ENCODE measurements around the gene ZNF688. TPM values are rescaled to one million over a fixed set of nuclear protein-coding genes. Genes with fewer than 3 reads are reported as not detected.

Gene ZNF688
- total RNA-seq, 1 experiment from 2014 or later, result 3.6 TPM

GRCh38 chr16:30609002-30609925 is 37.8 kb upstream of the ZNF688 start:
- H3K79me2 ChIP-seq (ENCODE audit: insufficient read depth, low read length), result peaks cover 16% of the 10 kb centered on the region
- RAD21 ChIA-PET (ENCODE audit: low non-redundant PET in 1 of 2, low total read pairs in 2 of 2, uncharacterized antibody in 2 of 2, unreplicated experiment in 2 of 2), result interaction anchor here (0.6 to 0.7 kb wide), 2 partner anchors 41 to 180 kb away, joined by 3 to 6 read pairs; partner anchors contain the start of gene DCTPP1 (in 1 of the 2)
- no peaks in the 10 kb centered on the region for H3K27me3 ChIP-seq (ENCODE audit: insufficient read depth, low read length)
- CTCF ChIA-PET, result interaction anchor here (1.2 to 1.4 kb wide), 4 partner anchors 11 to 199 kb away, joined by 3 to 11 read pairs (median 7); partner anchors contain the start of gene DCTPP1
- no peak overlapping the region for H2AFZ ChIP-seq (ENCODE audit: low read depth, low read length, poor library complexity, severe bottlenecking)
- H4K20me1 ChIP-seq (ENCODE audit: insufficient read depth), result no peaks in the 10 kb centered on the region
- H3K4me3 ChIP-seq (replicated peaks in 1 of 2; ENCODE audit: low read depth in 1 of 2, low read length in 2 of 2), result peak overlapping the region; percentile 85 to 95
- intact Hi-C loops (cut with micrococcal nuclease), result no loop called here
- peak overlapping the region; percentile 95 for H3K9ac ChIP-seq (ENCODE audit: low read length)
- POLR2A ChIA-PET, result interaction anchor here (1.4 to 2.0 kb wide), 3 partner anchors 10 to 179 kb away, joined by 4 to 14 read pairs (median 6); partner anchors contain the start of gene DCTPP1
- H3K9me3 ChIP-seq (ENCODE audit: control insufficient read depth in 1 of 2, insufficient read depth in 1 of 2, low read depth in 1 of 2, low read length in 2 of 2), result no peaks in the 10 kb centered on the region
- TF ChIP-seq CEBPB (IDR thresholded peaks at IDR 0.05; ENCODE audit: low read depth) (no peak), SIN3A (IDR thresholded peaks at IDR 0.05; ENCODE audit: low read depth) (no peak; the same call in 1 of the 2 replicates), YY1 (IDR thresholded peaks at IDR 0.05; ENCODE audit: extremely low read depth, insufficient replicate concordance, low read depth, low read length) (no peak), ZBTB33 (IDR thresholded peaks at IDR 0.05; ENCODE audit: extremely low read depth, insufficient replicate concordance, low read length) (no peak), SRF (IDR thresholded peaks at IDR 0.05; ENCODE audit: low read depth) (no peak), ELF1 (IDR thresholded peaks at IDR 0.05; ENCODE audit: borderline replicate concordance, low read depth) (no peak), ZFX (IDR thresholded peaks at IDR 0.05) (no peak), MAX (IDR thresholded peaks at IDR 0.05) (no peak)
- TF ChIP-seq, protein P1, sequence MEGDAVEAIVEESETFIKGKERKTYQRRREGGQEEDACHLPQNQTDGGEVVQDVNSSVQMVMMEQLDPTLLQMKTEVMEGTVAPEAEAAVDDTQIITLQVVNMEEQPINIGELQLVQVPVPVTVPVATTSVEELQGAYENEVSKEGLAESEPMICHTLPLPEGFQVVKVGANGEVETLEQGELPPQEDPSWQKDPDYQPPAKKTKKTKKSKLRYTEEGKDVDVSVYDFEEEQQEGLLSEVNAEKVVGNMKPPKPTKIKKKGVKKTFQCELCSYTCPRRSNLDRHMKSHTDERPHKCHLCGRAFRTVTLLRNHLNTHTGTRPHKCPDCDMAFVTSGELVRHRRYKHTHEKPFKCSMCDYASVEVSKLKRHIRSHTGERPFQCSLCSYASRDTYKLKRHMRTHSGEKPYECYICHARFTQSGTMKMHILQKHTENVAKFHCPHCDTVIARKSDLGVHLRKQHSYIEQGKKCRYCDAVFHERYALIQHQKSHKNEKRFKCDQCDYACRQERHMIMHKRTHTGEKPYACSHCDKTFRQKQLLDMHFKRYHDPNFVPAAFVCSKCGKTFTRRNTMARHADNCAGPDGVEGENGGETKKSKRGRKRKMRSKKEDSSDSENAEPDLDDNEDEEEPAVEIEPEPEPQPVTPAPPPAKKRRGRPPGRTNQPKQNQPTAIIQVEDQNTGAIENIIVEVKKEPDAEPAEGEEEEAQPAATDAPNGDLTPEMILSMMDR (IDR thresholded peaks at IDR 0.05 in 2 of 3, conservative IDR thresholded peaks at IDR 0.05 in 1 of 3; ENCODE audit: borderline replicate concordance in 1 of 3, insufficient read depth in 1 of 3, low read depth in 2 of 3, low read length in 2 of 3), result no peak
- peaks cover 6 to 11% of the 10 kb centered on the region in 2 experiments; a peak in 3 of 4 replicates for H3K36me3 ChIP-seq (ENCODE audit: control insufficient read depth in 1 of 2, insufficient read depth in 2 of 2, low read length in 2 of 2)
- peak overlapping the region; percentile 97 for H3K27ac ChIP-seq (ENCODE audit: low read depth, low read length)
- peak overlapping the region; percentile 90 for H3K4me2 ChIP-seq (ENCODE audit: low read length)
- peaks cover 12 to 17% of the 10 kb centered on the region in 2 experiments; a peak in 2 of 4 replicates for H3K4me1 ChIP-seq (ENCODE audit: control insufficient read depth in 1 of 2, insufficient read depth in 2 of 2, low read length in 2 of 2)
- DNase-seq (ENCODE audit: low read depth, low spot score), result no peak
- ATAC-seq, result peak; percentile 60
- H3K9me2 ChIP-seq (ENCODE audit: insufficient read depth), result no peaks in the 10 kb centered on the region
- BruUV-seq (replicated peaks), result no TSS peak

All from HCT116 (cell line).